HT1080 (cell line): ENCODE measurements around the gene CRACR2A. TPM values are rescaled to one million over a fixed set of nuclear protein-coding genes. Genes with fewer than 3 reads are reported as not detected.

Experiments used
- DNase-seq: peaks from one replicate; pipeline ENCODE4 v3.0.0-alpha.2; 2015; ENCODE audit warnings: low read depth
- small RNA-seq: library from RNA; depleted of rRNA; stranded (forward); fragments of <200 nt; gene quantifications from one replicate; pipeline ENCODE3, GENCODE V24; 2014
- total RNA-seq: library from RNA; depleted of rRNA; stranded (reverse); fragments of >200 nt; shearing (Covaris generic); gene quantifications from 2 replicates; pipeline ENCODE4 v1.2.3, GENCODE V29; 2014; rRNA removed

CRACR2A gene
- total RNA-seq, 1 experiment from 2014 or later = 29.8 TPM

- no peak for DNase-seq
Observed at GRCh38 chr12:3565985-3566384, 186.9 kb downstream of the CRACR2A start.

Small RNA genes lying within 50 kb of the gene (small RNA-seq; reads per million reads assigned to genes)
- gene RNU6-174P = not detected

Other genes starting within 250 kb of the CRACR2A start
- gene PARP11, start 120.3 kb upstream of the CRACR2A start, total RNA-seq = 2.7 and 3.0 TPM in 2 replicates